ENCODE measurements around the gene SH3RF3. TPM values are rescaled to one million over a fixed set of nuclear protein-coding genes. Genes with fewer than 3 reads are reported as not detected.

The SH3RF3 gene
- total and polyA plus RNA-seq, 2 of the 13 experiments (the other 11 are each of a cell fraction or from before 2014, with no cell fraction given): 0.04 TPM; not detected in 1

- H3K36me3 ChIP-seq (replicated peaks in 1 of 2; ENCODE audit: control insufficient read depth in 1 of 2, insufficient read depth in 2 of 2, low read length in 2 of 2): no peaks in the 10 kb centered on the region
- H3K79me2 ChIP-seq (ENCODE audit: insufficient read depth, low read length): no peaks in the 10 kb centered on the region
- POLR2A ChIA-PET: no interaction called here
- CTCF ChIA-PET (ENCODE audit: low intra/inter-chr PET ratio, low total read pairs): no interaction called here
- H3K9ac ChIP-seq (ENCODE audit: insufficient read depth, low read depth, low read length): no peak overlapping the region
- H3K27me3 ChIP-seq (ENCODE audit: control insufficient read depth in 1 of 2, insufficient read depth in 2 of 2, low read length in 2 of 2): no peaks in the 10 kb centered on the region; a peak in 2 of 5 replicates
- no peak overlapping the region for H3K4me2 ChIP-seq (ENCODE audit: low read depth, low read length)
- ATAC-seq (no peak), DNase-seq (ENCODE audit: low spot score) (no peak), FAIRE-seq (no peak)
- no peak overlapping the region for H2AFZ ChIP-seq (ENCODE audit: low read length)
- no peaks in the 10 kb centered on the region for H3K9me3 ChIP-seq (ENCODE audit: low read length)
- 46% methylated on average over 8 of the region's 8 CpGs for WGBS (ENCODE audit: low lambda C conversion rate)
- H3K27ac ChIP-seq (ENCODE audit: extremely low read length, insufficient read depth, low read length): no peak overlapping the region
- no peak overlapping the region for H3K4me3 ChIP-seq (replicated peaks in 1 of 3; ENCODE audit: insufficient read depth in 1 of 3, low read depth in 2 of 3, low read length in 3 of 3)
- intact Hi-C loops (cut with micrococcal nuclease; ENCODE audit: unreplicated experiment): no loop called here
- H4K20me1 ChIP-seq (ENCODE audit: insufficient read depth, low read length): no peaks in the 10 kb centered on the region; the same call in 1 of the 2 replicates
- H3K4me1 ChIP-seq (ENCODE audit: insufficient read depth, low read length): no peaks in the 10 kb centered on the region
- in situ Hi-C loops (cut with HindIII; ENCODE audit: extremely low pct_ligation_motif_present, low pct_unique_long_range_greater_than_20kb): no loop called here
- BruUV-seq (replicated peaks): no TSS peak
- TF ChIP-seq ARNT2 (CRISPR knock-in tag; IDR thresholded peaks at IDR 0.05; ENCODE audit: low read depth): no peak
- no peak for TF ChIP-seq FOXP4 (CRISPR knock-in tag; IDR thresholded peaks at IDR 0.05)
- no peak for TF ChIP-seq ELF4 (CRISPR knock-in tag; IDR thresholded peaks at IDR 0.05; ENCODE audit: borderline replicate concordance)
- no peak for TF ChIP-seq BCLAF1 (IDR thresholded peaks at IDR 0.05)
- no peak for TF ChIP-seq POLR2G (IDR thresholded peaks at IDR 0.05; ENCODE audit: low read depth, low read length)
- TF ChIP-seq ZNF205 (CRISPR knock-in tag; IDR thresholded peaks at IDR 0.05): no peak
- no peak for TF ChIP-seq ATAD3A (CRISPR knock-in tag; IDR thresholded peaks at IDR 0.05)
- TF ChIP-seq ZBTB37 (CRISPR knock-in tag; IDR thresholded peaks at IDR 0.05): no peak
- no peak for TF ChIP-seq REXO4 (CRISPR knock-in tag; IDR thresholded peaks at IDR 0.05; ENCODE audit: borderline replicate concordance)
- TF ChIP-seq MBD4 (IDR thresholded peaks at IDR 0.05; ENCODE audit: borderline replicate concordance, low read length): no peak
- no peak for TF ChIP-seq NCOA5 (CRISPR knock-in tag; IDR thresholded peaks at IDR 0.05)
- no peak for TF ChIP-seq E2F5 (CRISPR knock-in tag; conservative IDR thresholded peaks at IDR 0.05)
- no peak for TF ChIP-seq ZNF672 (CRISPR knock-in tag; IDR thresholded peaks at IDR 0.05)
- TF ChIP-seq TFDP1 (CRISPR knock-in tag; IDR thresholded peaks at IDR 0.05; ENCODE audit: borderline replicate concordance): no peak
- TF ChIP-seq CSRNP1 (CRISPR knock-in tag; IDR thresholded peaks at IDR 0.05): no peak
These were observed 12.8 kb downstream of the SH3RF3 start for GRCh38 chr2:109141727-109142283.
